Bronchial epithelial cell (primary cell): ENCODE measurements around the gene ANK2. TPM values are rescaled to one million over a fixed set of nuclear protein-coding genes. Genes with fewer than 3 reads are reported as not detected.
A peak's percentile ranks its signal among the peaks of the same experiment; 100 is the strongest.

Experiments used
- DNase-seq: peaks from one replicate; pipeline ENCODE4 v3.0.0-alpha.2; 2010; ENCODE audit warnings: low read depth
- FAIRE-seq: peaks from 2 replicates; lab custom pipeline; 2011; peaks lifted over from hg19 to GRCh38; lab: Jason Lieb, UNC
- H3K27me3 ChIP-seq: 2 replicates; pipeline ENCODE4 v1.5.1; 2011; ENCODE audit warnings: low read length; ENCODE audit not compliant: control insufficient read depth, insufficient read depth
- H3K36me3 ChIP-seq: 2 replicates; pipeline ENCODE4 v1.5.1; 2011; ENCODE audit warnings: low read length; ENCODE audit not compliant: control insufficient read depth, insufficient read depth
- H3K4me3 ChIP-seq: 2 replicates; pipeline ENCODE4 v1.5.1; 2011; ENCODE audit warnings: mild to moderate bottlenecking, low read depth, low read length, control low read depth
- total RNA-seq: library from RNA; depleted of rRNA; stranded (reverse); fragments of >200 nt; gene quantifications from 2 replicates; pipeline ENCODE4 v1.2.1, GENCODE V29; 2014
- TF ChIP-seq, protein P1 (sequence below): IDR thresholded peaks from 2 replicates; pipeline ENCODE4 v1.5.1; 2011; ENCODE audit warnings: mild to moderate bottlenecking, moderate library complexity, low read length, control low read depth, inconsistent platforms; ENCODE audit not compliant: insufficient read depth, severe bottlenecking

Gene ANK2
- total RNA-seq, 1 donor from 2014 or later: 2.6 TPM

GRCh38 chr4:113404841-113405240 is 355.4 kb downstream of the ANK2 start:
- TF ChIP-seq, protein P1, sequence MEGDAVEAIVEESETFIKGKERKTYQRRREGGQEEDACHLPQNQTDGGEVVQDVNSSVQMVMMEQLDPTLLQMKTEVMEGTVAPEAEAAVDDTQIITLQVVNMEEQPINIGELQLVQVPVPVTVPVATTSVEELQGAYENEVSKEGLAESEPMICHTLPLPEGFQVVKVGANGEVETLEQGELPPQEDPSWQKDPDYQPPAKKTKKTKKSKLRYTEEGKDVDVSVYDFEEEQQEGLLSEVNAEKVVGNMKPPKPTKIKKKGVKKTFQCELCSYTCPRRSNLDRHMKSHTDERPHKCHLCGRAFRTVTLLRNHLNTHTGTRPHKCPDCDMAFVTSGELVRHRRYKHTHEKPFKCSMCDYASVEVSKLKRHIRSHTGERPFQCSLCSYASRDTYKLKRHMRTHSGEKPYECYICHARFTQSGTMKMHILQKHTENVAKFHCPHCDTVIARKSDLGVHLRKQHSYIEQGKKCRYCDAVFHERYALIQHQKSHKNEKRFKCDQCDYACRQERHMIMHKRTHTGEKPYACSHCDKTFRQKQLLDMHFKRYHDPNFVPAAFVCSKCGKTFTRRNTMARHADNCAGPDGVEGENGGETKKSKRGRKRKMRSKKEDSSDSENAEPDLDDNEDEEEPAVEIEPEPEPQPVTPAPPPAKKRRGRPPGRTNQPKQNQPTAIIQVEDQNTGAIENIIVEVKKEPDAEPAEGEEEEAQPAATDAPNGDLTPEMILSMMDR: no peak
- no peaks in the 10 kb centered on the region for H3K27me3 ChIP-seq
- H3K36me3 ChIP-seq: no peaks in the 10 kb centered on the region
- DNase-seq (no peak), FAIRE-seq (no peak)
- H3K4me3 ChIP-seq: no peak overlapping the region

GRCh38 chr4:113405874-113406722 is 356.6 kb downstream of the ANK2 start:
- FAIRE-seq: no peak
- DNase-seq: no peak
- TF ChIP-seq, protein P1: no peak
- Histone ChIP-seq H3K4me3 (no peak overlapping the region), H3K27me3 (no peaks in the 10 kb centered on the region), H3K36me3 (no peaks in the 10 kb centered on the region)

GRCh38 chr4:113406723-113407016 is 357.2 kb downstream of the ANK2 start:
- FAIRE-seq: no peak
- peak; percentile 33 for DNase-seq
- Histone ChIP-seq H3K27me3 (no peaks in the 10 kb centered on the region), H3K4me3 (no peak overlapping the region), H3K36me3 (no peaks in the 10 kb centered on the region)
- TF ChIP-seq, protein P1: no peak

GRCh38 chr4:113407409-113407808 is 358.0 kb downstream of the ANK2 start:
- no peak for FAIRE-seq

GRCh38 chr4:113409181-113409580 is 359.7 kb downstream of the ANK2 start:
- Histone ChIP-seq H3K4me3 (no peak overlapping the region), H3K36me3 (no peaks in the 10 kb centered on the region), H3K27me3 (no peaks in the 10 kb centered on the region)
- TF ChIP-seq, protein P1: no peak
- DNase-seq (no peak), FAIRE-seq (no peak)

More at GRCh38 chr4:113407409-113407808, 358.0 kb downstream of the ANK2 start:
- no peak for DNase-seq
- TF ChIP-seq, protein P1: no peak
- Histone ChIP-seq H3K4me3 (no peak overlapping the region), H3K36me3 (no peaks in the 10 kb centered on the region), H3K27me3 (no peaks in the 10 kb centered on the region)

- no peak for DNase-seq
- no peak for FAIRE-seq
- Histone ChIP-seq H3K4me3 (no peak overlapping the region), H3K27me3 (no peaks in the 10 kb centered on the region), H3K36me3 (no peaks in the 10 kb centered on the region)
- TF ChIP-seq, protein P1: no peak
Measured at GRCh38 chr4:113410686-113411085, 361.2 kb downstream of the ANK2 start.
